HG03196 (cell line): ENCODE results near the gene SUN3.
A peak's percentile ranks its signal among the peaks of the same experiment; 100 is the strongest.

Experiments used
- ATAC-seq: cut with Tn5 transposase; IDR thresholded peaks from one replicate; pipeline ENCODE4 v1.9.1; 2021; ENCODE audit not compliant: unreplicated experiment

SUN3 gene

GRCh38 chr7:47979832-47980181, 49.1 kb downstream of the SUN3 start:
- ATAC-seq = no peak

GRCh38 chr7:47979145-47979831, 49.6 kb downstream of the SUN3 start, which contains the start of gene HUS1:
HUS1 (minus strand) TSS chr7:47979615; CDS start chr7:47979519, 96 bp downstream.
- peak; percentile 99 for ATAC-seq

- no peak for ATAC-seq
Measured at GRCh38 chr7:47978790-47979144, 50.1 kb downstream of the SUN3 start.

- no peak for ATAC-seq
Measured at GRCh38 chr7:47973739-47974138, 55.2 kb downstream of the SUN3 start.

GRCh38 chr7:47970761-47971160, 58.1 kb downstream of the SUN3 start:
- no peak for ATAC-seq

GRCh38 chr7:47968847-47969774, 59.8 kb downstream of the SUN3 start:
- ATAC-seq = peak; percentile 57

- ATAC-seq = no peak
Measured at GRCh38 chr7:47967708-47968107, 61.2 kb downstream of the SUN3 start.

GRCh38 chr7:47967123-47967522, 61.8 kb downstream of the SUN3 start:
- no peak for ATAC-seq

- ATAC-seq = no peak
Measured at GRCh38 chr7:47965456-47965855, 63.5 kb downstream of the SUN3 start.

- no peak for ATAC-seq
Measured at GRCh38 chr7:47962262-47962661, 66.6 kb downstream of the SUN3 start.

- ATAC-seq = no peak
Measured at GRCh38 chr7:47957156-47957555, 71.8 kb downstream of the SUN3 start.

- ATAC-seq = no peak
Measured at GRCh38 chr7:47956220-47956619, 72.7 kb downstream of the SUN3 start.

GRCh38 chr7:47954231-47954911, 74.5 kb downstream of the SUN3 start:
- no peak for ATAC-seq

- no peak for ATAC-seq
Measured at GRCh38 chr7:47953822-47954221, 75.1 kb downstream of the SUN3 start.

GRCh38 chr7:47952224-47952623, 76.7 kb downstream of the SUN3 start:
- ATAC-seq = no peak

- ATAC-seq = no peak
Measured at GRCh38 chr7:47951374-47951773, 77.5 kb downstream of the SUN3 start.

- ATAC-seq = no peak
Measured at GRCh38 chr7:47950714-47951113, 78.2 kb downstream of the SUN3 start.

GRCh38 chr7:47949703-47950102, 79.2 kb downstream of the SUN3 start:
- ATAC-seq = no peak

- ATAC-seq = no peak
Measured at GRCh38 chr7:47948141-47948790, 80.6 kb downstream of the SUN3 start, which contains the start of gene PKD1L1. PKD1L1 (minus strand) TSS chr7:47948466; CDS start chr7:47948440, 26 bp downstream.

- ATAC-seq = no peak
Measured at GRCh38 chr7:47947355-47947749, 81.6 kb downstream of the SUN3 start.
